H1 (cell line): ENCODE measurements around the gene TPSB2.

ENCODE experiments used
- POLR2A ChIP-seq, 2 experiments: IDR thresholded peaks; 1 replicate in 1 of 2; 2 replicates in 1 of 2; pipeline ENCODE4 v1.6.1; 2011; ENCODE audit warnings: low read depth in 2 of 2, low read length in 2 of 2, mild to moderate bottlenecking in 2 of 2; ENCODE audit errors: control extremely low read depth in 1 of 2
- RFX5 ChIP-seq: IDR thresholded peaks from 2 replicates; pipeline ENCODE4 v1.6.1; 2011; ENCODE audit warnings: low read depth, low read length, improper control_type of control experiment, borderline replicate concordance
- USF2 ChIP-seq: IDR thresholded peaks from 2 replicates; pipeline ENCODE4 v1.6.1; 2011; ENCODE audit warnings: low read length, improper control_type of control experiment

GRCh38 chr16:1261131-1261892 lies 31.3 kb upstream of the TPSB2 start:
- no peak for TF ChIP-seq RFX5
- TF ChIP-seq POLR2A (IDR thresholded peaks at IDR 0.05; ENCODE audit: control extremely low read depth in 1 of 2, low read depth in 2 of 2, low read length in 2 of 2): no peak
- no peak for TF ChIP-seq USF2
